HG03520 (cell line): ENCODE measurements around the gene SFMBT1.
"Not testable (repeated sequence)": the region's sequence is repeated elsewhere in the genome, so short reads cannot be mapped to it uniquely, and the experiment has no call there.

Source experiments
- ATAC-seq: cut with Tn5 transposase; IDR thresholded peaks from one replicate; pipeline ENCODE4 v1.9.1; 2021; ENCODE audit warnings: mild to moderate bottlenecking, moderate library complexity; ENCODE audit not compliant: unreplicated experiment

The SFMBT1 gene

DNA sequence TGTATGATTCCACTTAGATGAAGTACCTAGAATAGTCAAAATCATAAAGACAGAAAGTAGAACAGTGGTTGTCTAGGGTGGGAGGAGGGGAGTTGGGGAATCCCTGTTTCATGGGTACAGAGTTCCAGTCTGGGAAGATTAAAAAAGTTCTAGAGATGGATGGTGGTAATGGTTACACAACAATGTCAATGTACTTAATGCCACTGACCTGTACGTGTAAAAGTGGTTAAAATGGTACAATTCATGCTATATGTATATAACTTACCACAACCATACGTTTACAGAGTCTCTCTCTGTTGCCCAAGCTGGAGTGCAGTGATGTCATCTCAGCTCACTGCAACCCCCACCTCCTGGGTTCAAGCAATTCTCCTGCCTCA, 6.5 kb downstream of the SFMBT1 start:
- no peak for ATAC-seq

DNA sequence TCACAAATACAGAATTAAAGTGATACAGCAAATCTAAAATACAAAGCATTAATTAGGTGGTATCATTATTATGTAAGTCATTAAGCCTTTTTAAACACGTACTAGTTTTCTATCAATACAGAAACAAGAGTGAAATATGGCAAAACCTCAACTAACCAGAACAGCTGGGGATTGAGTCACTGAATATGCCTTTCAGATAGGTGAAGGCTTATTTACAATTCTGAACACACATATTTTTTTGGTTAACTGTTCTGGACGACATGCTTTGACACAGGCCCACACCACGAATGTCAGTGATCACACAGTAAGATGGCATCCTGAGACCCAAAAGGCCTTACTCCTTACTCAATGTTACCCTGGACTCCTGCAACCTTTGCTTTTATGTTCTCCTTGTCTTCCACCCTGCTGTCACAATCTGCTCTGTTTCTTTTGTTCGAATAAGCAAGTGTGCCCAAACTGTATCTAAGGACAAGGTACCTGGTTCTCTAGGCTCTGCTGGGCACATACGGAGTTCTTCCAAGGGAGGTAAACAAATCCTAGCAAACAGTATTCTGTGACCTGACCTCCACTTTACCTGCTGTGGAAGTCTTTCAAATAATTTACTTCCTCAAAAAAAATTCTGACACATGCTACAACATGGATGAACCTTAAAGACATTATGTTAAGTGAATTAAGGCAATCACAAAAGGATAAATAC, 7.0 kb downstream of the SFMBT1 start:
- no peak for ATAC-seq

- no peak for ATAC-seq
Measured at GRCh38 chr3:53035825-53036619, 9.9 kb downstream of the SFMBT1 start.

- not testable (repeated sequence) for ATAC-seq
Measured at GRCh38 chr3:53035018-53035417, 10.9 kb downstream of the SFMBT1 start.

- not testable (repeated sequence) for ATAC-seq
Measured at GRCh38 chr3:53034411-53034810, 11.5 kb downstream of the SFMBT1 start.

GRCh38 chr3:53032609-53033008, 13.3 kb downstream of the SFMBT1 start:
- ATAC-seq: no peak

- no peak for ATAC-seq
Measured at GRCh38 chr3:53030619-53031449, 15.0 kb downstream of the SFMBT1 start.

- no peak for ATAC-seq
Measured at GRCh38 chr3:53028641-53029040, 17.2 kb downstream of the SFMBT1 start.

DNA sequence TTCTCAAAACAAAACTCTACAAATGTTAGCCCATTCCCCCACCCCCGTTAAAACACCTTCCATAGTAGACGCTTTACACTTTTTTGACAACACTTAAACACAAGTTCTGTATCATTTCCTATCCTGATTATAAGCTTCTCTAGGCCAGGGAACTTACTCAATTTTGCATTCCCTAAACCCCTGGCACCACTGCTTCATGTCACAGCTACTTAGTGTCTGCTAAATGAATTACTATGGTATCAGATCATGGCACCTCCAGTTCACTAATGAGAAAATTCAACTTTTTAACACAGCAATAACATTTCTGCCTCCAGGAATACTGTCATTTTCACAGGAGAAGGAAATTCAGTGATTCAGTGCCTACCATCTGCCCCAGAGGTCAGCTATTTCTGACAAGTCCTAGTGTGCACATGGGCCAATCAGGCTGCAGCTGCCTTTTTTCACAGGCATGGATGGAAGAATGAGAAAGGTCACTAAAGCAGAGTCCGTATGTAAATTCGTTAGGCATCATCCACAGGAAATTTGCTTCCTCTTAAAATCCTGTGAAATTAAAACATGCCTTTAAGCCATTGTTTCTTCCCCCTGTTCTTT, 18.5 kb downstream of the SFMBT1 start:
- no peak for ATAC-seq

DNA sequence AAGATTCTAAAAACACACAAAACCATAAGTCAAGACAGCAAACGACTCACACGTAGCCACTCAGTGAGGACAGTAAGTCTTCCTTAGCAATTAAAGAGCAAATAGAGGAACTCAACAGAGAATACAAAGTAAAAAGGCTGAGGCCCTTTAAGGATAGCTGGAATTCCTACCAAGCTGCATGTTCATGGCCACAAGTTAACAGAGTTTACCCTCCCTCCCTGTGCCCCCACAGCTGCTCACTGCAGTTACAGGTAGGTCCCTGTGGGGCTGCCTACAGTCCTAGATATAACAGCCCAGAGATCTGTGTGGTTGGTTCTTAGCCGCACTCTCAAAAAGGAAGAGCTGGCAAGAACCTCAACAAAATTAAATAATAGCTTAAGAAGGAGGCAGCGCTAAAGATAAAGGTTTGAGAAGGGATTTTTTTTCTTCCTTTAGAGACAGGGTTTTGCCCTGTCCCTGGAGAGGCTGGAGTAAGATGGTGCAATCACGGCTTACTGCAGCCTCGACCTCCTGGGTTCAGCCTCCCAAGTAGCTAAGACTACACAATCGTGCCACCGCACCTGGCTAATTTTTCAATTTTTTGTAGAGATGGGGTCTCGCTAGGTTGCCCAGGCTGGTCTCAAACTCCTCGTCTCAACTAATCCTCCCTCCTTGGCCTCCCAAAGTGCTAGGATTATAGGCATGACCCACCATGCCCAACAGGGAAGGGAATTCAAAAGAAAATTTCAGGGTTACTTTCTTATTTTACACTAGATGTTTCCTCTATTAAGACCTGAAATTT, 19.3 kb downstream of the SFMBT1 start:
- ATAC-seq: no peak

- no peak for ATAC-seq
Measured at GRCh38 chr3:53024315-53024714, 21.6 kb downstream of the SFMBT1 start.

- no peak for ATAC-seq
Measured at GRCh38 chr3:53023072-53023823, 22.6 kb downstream of the SFMBT1 start.

DNA sequence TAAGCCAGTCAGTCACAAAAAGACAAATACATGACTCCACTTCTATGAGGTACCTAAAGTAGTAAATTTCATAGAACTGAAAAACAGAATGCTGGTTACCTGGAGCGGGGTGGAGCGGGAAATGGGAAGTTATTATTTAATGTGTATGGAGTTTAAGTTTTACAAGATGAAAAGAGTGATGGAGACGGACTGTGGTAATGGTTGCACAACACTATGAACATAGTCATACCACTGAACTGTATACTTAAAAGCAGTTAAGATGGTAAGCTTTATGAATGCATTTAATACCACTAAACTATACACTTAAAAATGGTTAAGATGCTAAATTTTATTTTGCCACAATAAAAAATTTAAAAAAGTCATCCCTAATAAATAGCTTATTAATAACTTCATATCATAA, 23.2 kb downstream of the SFMBT1 start:
- ATAC-seq: no peak

GRCh38 chr3:53016236-53016635, 29.6 kb downstream of the SFMBT1 start:
- ATAC-seq: no peak

DNA sequence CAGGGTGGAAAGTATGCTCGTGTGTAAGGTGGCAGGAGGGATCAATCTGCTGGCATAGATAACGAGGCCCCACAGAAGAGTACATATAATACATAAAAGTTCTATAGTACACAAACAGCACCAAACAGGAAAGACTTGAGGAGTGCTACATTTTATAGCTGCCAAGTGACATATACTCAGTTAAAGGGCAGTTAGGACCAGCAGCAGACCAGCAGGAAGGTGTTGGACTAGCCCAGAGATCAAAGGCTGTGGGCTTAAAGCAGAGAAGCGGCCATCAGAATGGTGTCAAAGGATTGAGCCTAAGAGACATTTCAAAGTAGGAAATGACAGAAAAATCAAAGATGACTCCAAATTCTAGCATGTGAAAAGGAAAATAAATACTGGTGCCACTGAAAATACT, 34.5 kb downstream of the SFMBT1 start:
- ATAC-seq: no peak

- no peak for ATAC-seq
Measured at GRCh38 chr3:53009826-53010539, 35.9 kb downstream of the SFMBT1 start.

- ATAC-seq: no peak
Measured at GRCh38 chr3:53008932-53009331, 36.9 kb downstream of the SFMBT1 start.

DNA sequence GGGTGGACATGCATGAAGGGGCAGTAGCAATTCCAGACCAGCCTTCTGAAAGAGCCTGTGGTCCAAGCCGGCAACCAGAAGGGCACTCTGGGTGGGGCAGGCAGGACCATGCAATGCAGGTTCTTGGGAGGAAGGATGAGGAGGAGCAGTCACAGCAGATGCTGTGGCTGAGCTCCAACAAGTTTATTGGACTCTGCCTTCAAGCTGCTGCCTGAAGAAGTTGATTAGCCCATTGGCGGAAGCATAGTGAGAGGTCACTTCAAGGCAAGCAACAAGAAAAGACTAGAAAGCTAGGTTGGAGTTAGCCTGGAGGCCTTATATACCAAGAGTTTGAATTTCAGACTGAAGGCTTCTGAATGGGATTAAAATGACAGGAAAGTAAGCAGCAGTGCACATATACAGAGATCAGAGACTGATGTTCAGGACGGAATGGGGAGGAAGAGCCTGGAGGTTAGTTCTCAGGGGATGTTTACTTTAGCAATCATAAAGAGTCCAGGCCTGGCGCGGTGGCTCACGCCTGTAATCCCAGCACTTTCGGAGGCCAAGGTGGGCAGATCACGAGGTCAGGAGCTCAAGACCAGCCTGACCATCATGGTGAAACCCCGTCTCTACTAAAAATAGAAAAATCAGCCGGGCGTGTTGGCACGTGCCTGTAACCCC, 39.9 kb downstream of the SFMBT1 start:
- no peak for ATAC-seq

DNA sequence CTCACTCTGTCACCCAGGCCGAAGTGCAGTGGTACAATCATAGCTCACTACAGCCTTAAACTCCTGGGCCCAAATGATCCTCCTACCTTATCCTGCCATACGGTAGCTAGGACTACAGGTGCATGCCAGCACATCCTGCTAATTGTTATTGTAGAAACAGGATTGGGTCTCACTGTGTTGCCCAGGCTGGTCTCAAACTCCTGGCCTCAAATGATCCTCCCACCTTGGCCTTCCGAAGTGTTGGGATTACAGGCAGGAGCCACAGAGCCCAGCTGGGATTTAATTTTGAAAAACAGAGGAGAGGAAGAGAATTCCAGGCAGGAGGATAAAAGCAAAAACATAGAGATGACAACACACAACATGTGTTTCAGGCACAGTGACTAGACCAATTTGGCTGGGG, 40.5 kb downstream of the SFMBT1 start:
- ATAC-seq: no peak
